GM21390 (cell line): Measurements from ENCODE around the gene ETDA.
"Not testable (repeated sequence)": the region's sequence is repeated elsewhere in the genome, so short reads cannot be mapped to it uniquely, and the experiment has no call there.

ENCODE experiments used
- ATAC-seq: cut with Tn5 transposase; IDR thresholded peaks from one replicate; pipeline ENCODE4 v1.9.1; 2021; ENCODE audit not compliant: unreplicated experiment

The ETDA gene

GRCh38 chrX:135252011-135252518, at the start of gene ETDA:
ETDA (plus strand) TSS chrX:135252061; CDS start chrX:135253277, 1,216 bp downstream.
- ATAC-seq, result not testable (repeated sequence)

GRCh38 chrX:135206427-135206826, 45.4 kb upstream of the ETDA start:
- not testable (repeated sequence) for ATAC-seq

GRCh38 chrX:135213200-135213844, 38.5 kb upstream of the ETDA start:
- ATAC-seq, result no peak

GRCh38 chrX:135245989-135246388, 5.9 kb upstream of the ETDA start:
- ATAC-seq, result not testable (repeated sequence)

GRCh38 chrX:135256087-135256684, 4.3 kb downstream of the ETDA start:
- ATAC-seq, result not testable (repeated sequence)

GRCh38 chrX:135256923-135257322, 5.1 kb downstream of the ETDA start:
- ATAC-seq, result no peak

GRCh38 chrX:135257469-135257868, 5.6 kb downstream of the ETDA start:
- no peak for ATAC-seq

GRCh38 chrX:135260976-135261375, 9.1 kb downstream of the ETDA start:
- ATAC-seq, result not testable (repeated sequence)

- not testable (repeated sequence) for ATAC-seq
Measured at GRCh38 chrX:135263376-135263775, 11.5 kb downstream of the ETDA start.

GRCh38 chrX:135264206-135264605, 12.3 kb downstream of the ETDA start:
- no peak for ATAC-seq

GRCh38 chrX:135273162-135273561, 21.3 kb downstream of the ETDA start:
- no peak for ATAC-seq

GRCh38 chrX:135275973-135276372, 24.1 kb downstream of the ETDA start:
- ATAC-seq, result no peak

- ATAC-seq, result no peak
Measured at GRCh38 chrX:135287266-135287823, 35.5 kb downstream of the ETDA start.

- ATAC-seq, result peak; percentile 98
Measured at GRCh38 chrX:135295238-135295943, 43.5 kb downstream of the ETDA start.

GRCh38 chrX:135295944-135296305, 44.1 kb downstream of the ETDA start:
- peak; percentile 78 for ATAC-seq

GRCh38 chrX:135302269-135302873, 50.5 kb downstream of the ETDA start:
- ATAC-seq, result no peak
